Stimulated activated CD4-positive, alpha-beta T cell treated with anti-CD3 and anti-CD28 coated beads, Interleukin-1b, Interleukin-23, amount 100 ng/mL, for 1 hour (primary cell): Measurements from ENCODE around the gene PAFAH2.
"Not testable (repeated sequence)": the region's sequence is repeated elsewhere in the genome, so short reads cannot be mapped to it uniquely, and the experiment has no call there.

ENCODE experiments used
- DNase-seq, 2 donors: peaks; one replicate each; pipeline ENCODE4 v3.0.0-alpha.2; 2020; ENCODE audit warnings: low read depth in 2 of 2

Gene PAFAH2

DNA sequence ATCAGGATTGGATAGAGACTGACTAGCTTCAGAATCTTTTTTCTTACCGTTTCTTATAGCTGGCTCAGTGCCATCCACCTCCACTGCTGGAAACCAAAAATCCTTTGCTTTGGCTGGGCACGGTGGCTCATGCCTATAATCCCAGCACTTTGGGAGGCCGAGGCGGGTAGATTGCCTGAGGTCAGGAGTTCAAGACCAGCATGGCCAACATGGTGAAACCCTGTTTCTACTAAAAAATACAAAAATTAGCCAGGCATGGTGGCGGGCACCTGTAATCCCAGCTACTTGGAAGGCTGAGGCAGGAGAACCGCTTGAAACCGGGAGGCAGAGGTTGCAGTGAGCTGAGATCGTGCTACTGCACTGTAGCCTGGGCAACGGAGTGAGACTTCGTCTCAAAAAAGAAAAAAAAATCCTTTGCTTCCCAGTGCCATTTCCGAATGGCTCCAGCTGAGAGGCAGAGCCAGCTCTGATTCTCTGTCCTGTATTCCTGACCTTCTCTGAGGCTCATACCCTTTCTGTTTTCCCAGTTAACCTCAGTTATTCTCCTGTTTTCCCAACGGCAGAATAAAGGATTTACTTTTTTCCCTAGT, 65.0 kb downstream of the PAFAH2 start:
- DNase-seq: not testable (repeated sequence)

DNA sequence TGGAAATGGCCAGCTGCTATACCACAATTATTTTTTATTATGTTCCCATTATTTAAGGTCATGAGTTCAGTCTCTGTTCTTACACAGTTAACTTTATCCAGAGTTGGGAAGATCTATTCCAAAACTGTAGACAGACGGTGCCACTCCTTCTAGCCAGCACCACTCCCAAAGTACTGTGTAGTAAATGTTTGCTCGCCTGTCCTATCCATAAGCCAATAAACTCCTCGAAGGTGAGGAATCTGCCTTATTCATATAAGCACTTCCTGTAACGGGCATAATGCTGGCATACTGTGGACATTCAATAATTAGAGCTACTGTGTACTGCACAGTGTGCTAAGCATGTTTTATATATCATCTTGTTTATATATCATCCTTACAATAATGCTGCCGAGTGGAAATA, 65.5 kb downstream of the PAFAH2 start:
- no peak for DNase-seq

DNA sequence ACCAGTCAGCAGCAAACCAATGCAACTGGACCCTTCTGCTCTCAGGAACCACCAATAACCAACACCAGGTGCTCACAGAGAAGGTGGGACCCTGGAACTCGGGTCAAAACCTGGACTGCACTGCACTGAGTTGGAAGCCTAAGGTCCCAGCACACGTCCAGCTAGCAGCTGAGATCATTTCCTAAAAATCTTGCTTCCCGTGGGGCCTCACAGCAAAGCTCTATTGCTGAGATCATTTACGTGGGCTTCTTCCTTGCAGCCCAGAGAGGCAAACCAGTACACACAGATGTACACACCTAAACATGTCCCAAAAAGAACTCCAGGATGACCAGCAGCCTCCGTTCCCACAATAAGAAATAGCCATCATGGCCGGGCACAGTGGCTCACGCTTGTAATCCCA, 68.8 kb downstream of the PAFAH2 start:
- no peak for DNase-seq

DNA sequence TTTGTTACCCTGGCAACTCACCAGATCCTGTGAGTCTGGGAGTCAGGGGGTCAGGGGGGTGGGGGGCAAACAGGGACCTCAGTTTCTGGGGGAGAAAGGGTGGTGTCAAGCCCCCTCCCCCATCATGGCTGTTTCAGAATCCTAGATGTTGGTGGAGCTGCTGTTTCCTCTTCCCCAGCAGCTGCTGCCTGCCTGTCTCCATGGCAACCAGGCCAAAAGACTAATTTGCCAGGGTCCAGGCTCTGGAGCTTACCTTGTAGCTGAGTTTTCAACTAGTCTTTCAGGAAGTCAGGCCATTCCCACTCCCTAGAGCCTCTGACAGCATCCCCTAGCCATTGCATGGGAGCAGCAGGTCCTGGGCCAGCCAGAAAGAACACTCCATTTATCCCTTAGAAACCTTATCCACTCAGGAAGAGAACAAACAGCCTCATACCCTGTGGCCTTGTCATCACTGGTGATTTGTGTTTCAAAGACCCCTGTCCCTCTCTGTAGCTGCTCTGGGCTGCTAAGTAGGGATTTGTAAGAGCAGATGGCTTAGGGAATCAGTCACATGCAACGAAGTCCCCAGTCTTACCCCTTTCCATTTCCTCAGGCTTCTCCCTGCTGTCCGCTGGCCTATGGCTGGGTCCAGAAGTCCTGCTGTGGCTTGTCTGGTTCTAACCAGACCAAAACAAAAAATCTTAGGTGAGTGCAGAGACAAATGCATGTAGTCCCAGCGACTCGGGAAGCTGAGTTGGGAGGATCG, 70.2 kb downstream of the PAFAH2 start:
- no peak for DNase-seq

DNA sequence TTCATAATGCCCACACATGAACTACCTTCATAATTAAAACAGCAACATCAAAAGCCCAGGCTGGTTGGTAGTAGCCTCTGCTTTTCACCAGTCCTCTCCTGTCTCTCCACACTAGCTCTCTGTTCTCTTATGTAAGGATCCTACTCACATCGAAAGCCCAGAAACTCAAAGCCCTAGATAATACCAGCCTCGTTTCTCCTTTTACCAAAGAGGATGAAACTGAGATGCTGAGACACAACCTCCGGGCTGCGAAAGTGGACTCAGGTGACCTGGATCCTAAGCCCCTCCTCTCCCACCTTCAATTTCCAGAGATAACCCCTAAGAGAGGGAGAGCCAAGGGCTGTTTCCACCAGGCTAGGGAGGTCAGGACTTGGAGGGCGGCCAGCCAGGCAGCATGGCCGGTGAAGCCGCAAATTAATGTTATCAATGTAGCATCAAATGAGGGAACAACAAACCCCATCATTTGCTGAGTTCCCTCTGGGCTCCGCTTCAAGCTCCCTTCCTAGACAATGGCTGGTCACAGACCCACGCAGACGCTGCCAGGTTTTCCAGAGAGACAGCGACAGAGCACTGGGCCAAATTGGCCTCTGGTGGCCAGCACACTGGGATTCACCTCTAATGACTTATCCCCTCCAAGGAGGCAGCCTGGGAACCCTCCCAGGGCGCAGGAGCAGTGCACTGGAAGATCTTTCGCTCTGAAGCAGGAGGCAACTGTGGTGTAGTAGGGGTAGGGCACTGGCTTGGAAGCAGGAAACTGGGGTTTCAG, 70.9 kb downstream of the PAFAH2 start:
- no peak for DNase-seq

DNA sequence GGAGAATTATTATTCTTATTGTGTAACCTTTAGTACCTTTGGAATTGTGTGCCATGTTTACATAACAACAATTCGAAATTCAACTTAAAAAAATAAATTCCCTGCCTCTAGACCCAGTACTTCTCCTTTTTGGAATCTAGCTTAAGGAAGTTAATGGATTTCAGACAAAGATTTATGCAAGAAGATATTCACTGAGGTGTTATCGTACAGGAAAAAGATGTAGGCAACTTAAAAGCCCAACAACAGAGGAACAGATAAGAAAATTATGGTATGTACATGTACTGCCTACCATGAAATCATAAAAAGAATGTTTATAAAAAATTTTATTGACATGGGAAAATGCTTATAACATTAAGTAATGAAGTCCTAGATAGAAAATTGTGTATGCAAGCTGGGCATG, 73.4 kb downstream of the PAFAH2 start:
- no peak for DNase-seq

DNA sequence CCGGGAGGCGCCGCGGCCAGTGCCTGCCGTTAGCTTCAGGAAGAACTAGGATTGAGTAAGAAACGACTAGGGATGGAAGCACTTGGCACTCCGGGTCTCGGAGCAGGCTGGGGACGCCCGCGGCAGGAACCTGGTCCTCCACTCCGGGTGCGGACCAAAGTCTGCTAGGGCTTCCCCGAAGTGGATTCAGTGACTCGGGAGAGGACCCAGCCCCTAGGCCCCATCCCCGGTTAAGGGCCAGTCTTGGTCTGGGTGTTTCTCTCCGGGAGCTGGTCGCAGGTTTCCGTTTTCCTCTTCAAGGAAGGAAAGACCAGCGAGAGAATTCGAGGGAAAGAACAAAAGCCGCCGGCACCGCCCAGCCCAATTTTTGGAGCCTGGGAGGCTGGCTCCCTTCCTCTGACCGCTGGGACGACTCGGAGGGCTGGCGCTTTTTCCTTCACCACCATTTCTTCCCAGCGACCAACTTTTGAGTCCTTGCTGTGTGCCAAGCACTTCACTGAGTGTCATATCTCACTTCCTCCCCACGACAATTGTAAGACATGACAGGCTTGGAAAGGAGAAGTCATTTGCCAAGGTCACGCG, 74.8 kb downstream of the PAFAH2 start:
- DNase-seq: peak in 1 of 2 donors; percentile 4

DNA sequence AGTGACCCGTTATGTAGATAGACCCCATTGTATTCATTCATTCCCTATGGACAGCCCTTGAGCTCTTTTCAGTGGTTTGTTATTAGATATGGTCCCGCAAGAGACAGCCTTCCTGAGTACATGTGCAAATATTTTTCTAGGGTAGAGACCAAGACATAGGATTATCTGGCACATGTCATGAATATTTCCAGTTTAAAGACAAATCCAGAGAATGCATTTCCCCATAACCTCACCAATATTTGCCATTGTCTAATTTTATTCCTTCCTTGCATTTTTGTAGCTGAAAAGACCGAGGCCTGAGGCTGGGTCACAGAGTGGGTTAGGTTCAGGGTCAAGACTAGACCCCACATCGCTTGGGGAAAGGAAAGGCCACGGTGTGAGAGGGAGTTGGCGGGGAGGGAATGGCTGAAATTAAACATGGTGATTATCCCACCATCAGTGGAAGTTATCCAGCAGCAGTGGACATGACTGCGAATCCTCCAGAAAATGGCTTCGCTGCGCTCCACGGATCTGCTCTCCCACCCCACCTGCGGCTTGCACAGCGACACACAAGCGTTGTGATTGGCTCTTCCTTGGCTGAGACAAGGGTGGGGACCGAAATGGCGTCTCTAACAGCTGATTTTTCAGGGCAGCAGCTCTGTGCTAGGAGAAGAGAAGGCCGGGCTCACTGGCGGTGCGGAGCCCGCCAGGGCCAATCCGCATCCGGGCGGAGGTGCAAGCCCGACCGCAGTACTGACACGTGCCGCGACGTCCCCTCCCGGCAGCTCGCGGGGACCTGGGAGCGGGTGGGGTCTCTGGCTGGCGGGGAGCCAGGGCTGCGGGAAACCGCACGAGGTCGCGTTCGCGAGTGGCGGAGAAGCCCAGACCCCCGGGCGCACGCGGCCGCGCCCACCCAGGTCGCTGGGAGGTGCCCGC, 75.5 kb downstream of the PAFAH2 start:
- DNase-seq: peak in 1 of 2 donors; percentile 16

DNA sequence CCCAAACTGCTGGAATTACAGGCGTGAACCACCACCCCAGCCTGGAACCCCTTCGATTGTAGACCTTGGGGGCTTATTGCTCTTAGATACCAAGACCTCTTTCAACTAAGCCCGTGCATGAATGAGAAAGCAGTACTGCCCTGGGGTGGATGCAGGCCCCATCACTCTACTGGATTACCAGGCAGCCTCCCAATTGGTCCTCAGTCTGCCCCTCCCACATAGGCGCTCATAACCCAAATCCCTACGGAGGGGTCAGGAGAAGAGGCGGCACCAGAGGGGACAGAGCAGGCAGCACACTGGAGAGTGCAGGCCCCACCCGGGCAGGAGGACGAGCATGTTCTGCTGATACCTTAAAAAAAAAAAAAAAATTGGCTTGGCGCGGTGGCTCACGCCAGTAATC, 79.2 kb downstream of the PAFAH2 start:
- DNase-seq: no peak

DNA sequence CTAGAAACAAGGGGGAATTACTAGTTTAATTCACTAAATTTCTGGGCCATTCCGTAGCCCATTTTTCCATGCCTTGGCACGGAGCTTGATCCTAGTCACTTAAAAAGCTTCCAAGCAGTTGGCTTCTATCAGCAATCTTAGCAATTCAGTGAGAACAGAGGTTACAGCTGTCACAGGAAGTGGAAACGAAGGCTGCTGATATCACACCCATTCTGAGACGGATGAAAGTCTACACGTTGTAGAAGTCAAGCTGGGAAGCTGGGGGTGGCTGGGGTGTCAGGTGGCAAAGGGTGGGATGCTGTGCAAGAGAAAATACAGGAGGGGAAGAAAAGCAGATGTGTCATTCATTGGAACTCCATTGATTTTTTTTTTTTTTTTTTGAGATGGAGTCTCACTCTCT, 79.9 kb downstream of the PAFAH2 start:
- no peak for DNase-seq

DNA sequence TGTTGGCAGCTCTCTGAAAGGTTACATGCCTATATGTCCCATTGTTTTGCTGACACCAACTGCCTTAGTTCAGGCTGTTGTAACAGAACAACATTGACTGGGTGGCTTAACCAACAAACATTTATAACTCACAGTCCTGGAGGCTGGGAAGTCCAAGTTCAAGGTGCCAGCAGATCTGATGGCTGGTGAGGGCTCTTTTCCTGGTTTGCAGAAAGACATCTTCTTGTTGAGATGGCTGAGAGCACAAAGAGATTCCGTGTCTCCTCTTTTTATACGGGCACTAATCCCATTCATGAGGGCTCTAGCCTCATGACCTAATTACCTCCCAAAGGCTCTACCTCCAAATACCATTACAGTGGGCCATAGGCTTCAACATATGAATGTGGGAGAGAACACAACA, 81.4 kb downstream of the PAFAH2 start:
- no peak for DNase-seq

DNA sequence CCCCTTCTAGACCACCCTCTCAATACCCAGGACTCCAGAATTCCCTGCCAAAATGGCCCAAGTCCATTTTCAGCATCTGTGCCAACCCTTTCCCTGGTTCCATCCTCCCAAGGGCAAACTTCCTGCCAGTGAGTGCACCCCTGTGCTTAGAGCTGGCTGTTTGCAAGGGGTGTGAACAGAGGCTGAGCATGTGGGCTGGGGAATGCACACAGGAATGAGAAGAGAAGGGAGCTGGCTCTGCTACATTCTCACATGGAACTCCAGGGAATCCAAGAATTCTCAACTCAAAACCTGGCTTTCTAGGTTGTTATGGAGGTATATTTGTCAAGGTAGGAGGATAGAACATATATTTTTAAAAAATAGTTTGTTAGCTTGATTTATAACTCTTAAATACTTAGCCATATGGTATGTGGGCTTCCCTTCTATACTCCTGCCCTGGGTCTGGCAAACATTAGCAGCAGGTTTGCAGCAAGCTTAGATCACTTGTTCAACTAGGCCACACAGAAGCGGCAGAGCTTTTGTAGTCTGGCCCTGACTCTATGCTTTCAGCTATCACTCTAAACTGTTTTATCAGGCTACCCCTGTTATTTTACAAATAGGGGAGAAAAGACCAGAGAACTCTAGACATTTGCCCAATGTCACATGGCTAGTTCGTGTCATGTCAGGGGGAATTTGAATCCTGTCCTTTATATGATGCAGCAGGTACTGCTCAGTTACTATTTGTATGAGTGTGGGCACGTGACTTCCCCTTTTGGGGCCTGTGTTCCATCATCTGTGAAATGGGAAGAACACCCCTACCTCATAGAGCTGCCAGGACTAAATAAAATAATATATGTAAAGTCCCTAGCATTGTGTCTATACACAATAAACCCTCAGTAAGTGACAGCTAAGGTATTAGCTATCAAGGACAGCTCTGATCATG, 83.5 kb downstream of the PAFAH2 start:
- no peak for DNase-seq

DNA sequence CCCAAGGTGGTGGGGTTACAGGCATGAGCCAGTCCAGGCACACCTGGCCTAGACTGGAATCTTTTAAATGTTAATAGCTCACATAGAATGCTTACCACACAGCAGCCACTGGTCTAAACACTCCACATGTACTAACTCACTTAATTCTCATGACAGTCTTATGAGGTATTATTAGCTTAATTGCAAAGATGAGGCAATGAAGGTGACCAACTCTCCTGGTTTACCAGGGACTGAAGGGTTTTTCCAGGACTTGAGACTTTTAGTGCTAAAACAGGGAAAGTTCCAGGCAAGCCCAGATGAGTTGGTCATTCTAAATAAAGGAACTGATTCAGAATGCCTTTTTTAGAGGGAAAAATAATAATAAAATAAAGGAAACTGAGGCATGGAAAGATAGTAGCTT, 84.7 kb downstream of the PAFAH2 start:
- no peak for DNase-seq

DNA sequence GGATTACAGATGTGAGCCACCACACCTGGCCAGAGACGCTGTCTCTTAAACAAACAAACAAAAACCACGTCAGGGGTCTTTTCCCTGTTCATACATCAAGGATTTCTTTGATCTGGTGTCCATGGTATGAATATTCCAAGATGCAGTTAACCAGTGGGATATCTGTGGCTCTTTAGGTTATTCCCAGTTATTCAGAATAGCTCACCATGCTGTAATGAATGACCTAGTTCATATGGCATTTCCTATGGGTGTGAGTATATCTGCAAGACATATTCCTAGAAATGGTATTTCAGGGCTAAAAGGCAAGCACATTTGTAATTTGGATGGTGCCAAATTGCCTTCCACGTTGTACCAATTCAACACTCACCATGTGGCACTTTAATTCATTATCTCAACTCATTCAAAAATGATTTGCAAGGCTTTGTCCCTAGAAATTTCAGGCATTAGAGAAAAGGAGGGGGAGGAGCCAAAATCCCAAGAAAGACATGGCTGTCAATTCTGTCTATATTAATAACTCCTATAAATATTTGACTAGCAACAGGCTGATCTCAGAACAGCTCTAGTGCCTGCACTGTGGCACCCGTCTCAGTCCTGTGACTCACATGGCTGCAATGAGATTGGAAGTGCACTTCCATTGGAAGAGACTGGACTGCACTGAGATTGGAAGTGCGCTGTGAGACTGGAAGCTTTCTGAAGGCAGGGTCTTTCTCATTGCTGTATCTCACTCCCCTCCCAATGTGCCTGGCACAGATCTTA, 85.6 kb downstream of the PAFAH2 start:
- no peak for DNase-seq

DNA sequence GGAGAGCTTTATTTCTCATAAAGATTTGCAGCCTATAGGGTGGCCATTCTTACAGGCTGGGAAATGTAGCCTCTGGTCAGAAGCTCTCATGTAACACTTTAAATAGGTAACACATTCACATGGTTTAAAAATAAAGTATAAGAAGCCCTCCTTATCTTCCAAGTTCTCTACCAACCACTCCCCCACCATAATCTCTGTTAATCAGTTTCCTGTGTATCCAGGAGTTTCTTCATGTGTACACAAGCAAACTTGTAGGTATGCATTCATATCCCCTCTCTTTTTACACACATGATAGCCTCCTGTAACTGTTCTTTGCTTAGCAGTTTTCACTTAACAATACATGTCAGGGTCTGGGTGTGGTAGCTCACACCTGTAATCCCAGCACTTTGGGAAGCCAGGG, 86.7 kb downstream of the PAFAH2 start:
- DNase-seq: no peak
